Naive thymus-derived CD4-positive, alpha-beta T cell (primary cell): ENCODE measurements around the gene RBFOX1. TPM values are rescaled to one million over a fixed set of nuclear protein-coding genes. Genes with fewer than 3 reads are reported as not detected.

Experiments
- ATAC-seq: fragments of 150-1000 bp; cut with Tn5 transposase; 2 replicates; pipeline ENCODE4 v1.10.0; 2021; ENCODE audit warnings: mild to moderate bottlenecking, moderate library complexity
- CTCF ChIA-PET: fragments of 350-600 bp; sonication (Branson Sonifier 250); formaldehyde crosslinking; loops from one replicate; lab custom pipeline; 2021; ENCODE audit warnings: antibody characterized with exemption; lab: Charles Lee
- POLR2A ChIA-PET: fragments of 350-600 bp; sonication (Branson Sonifier 250); formaldehyde crosslinking; loops from one replicate; lab custom pipeline; 2021; ENCODE audit warnings: antibody characterized with exemption, inconsistent platforms; lab: Charles Lee
- DNase-seq, 9 donors: peaks; one replicate each; pipeline versions ENCODE4 v3.0.0 to v3.0.0-alpha.2; 2020 to 2022; ENCODE audit warnings: mixed read lengths in 1 of 9
- H3K27ac ChIP-seq: one replicate; pipeline ENCODE4 v1.7.0; 2013; ENCODE audit warnings: mild to moderate bottlenecking, low read depth, low read length, moderate library complexity
- H3K27me3 ChIP-seq, 2 donors: one replicate each; pipeline ENCODE4 v1.7.0; 2013; ENCODE audit warnings: low read length in 2 of 2, mild to moderate bottlenecking in 2 of 2, moderate library complexity in 2 of 2; ENCODE audit not compliant: control insufficient read depth in 2 of 2, insufficient read depth in 2 of 2
- H3K36me3 ChIP-seq, 3 experiments: 1 replicate in 2 of 3; 2 replicates in 1 of 3; pipeline ENCODE4 v1.7.0; 2013; ENCODE audit warnings: low read length in 3 of 3, mild to moderate bottlenecking in 3 of 3, moderate library complexity in 1 of 3; ENCODE audit not compliant: insufficient read depth in 3 of 3, control insufficient read depth in 2 of 3
- H3K4me1 ChIP-seq, 2 donors: one replicate each; pipeline ENCODE4 v1.7.0; 2013; ENCODE audit warnings: low read length in 2 of 2, mild to moderate bottlenecking in 2 of 2, moderate library complexity in 1 of 2; ENCODE audit not compliant: control insufficient read depth in 2 of 2, insufficient read depth in 2 of 2
- H3K4me3 ChIP-seq: 2 replicates; pipeline ENCODE4 v1.7.0; 2013; ENCODE audit warnings: mild to moderate bottlenecking, low read length
- H3K9me3 ChIP-seq, 3 experiments: 1 replicate in 2 of 3; 2 replicates in 1 of 3; pipeline ENCODE4 v1.7.0; 2013; ENCODE audit warnings: low read length in 3 of 3; ENCODE audit not compliant: control insufficient read depth in 2 of 3
- H3K27ac Mint-ChIP-seq, 9 donors: one replicate each; pipeline ENCODE4 v1.8.0; 2020 to 2022; ENCODE audit warnings: mixed read lengths in 9 of 9, mild to moderate bottlenecking in 8 of 9, moderate library complexity in 5 of 9, inconsistent platforms in 2 of 9
- H3K27me3 Mint-ChIP-seq, 5 donors: one replicate each; pipeline ENCODE4 v1.8.0; 2021 to 2022; ENCODE audit warnings: mixed read lengths in 5 of 5, mild to moderate bottlenecking in 1 of 5
- H3K36me3 Mint-ChIP-seq, 5 donors: one replicate each; pipeline ENCODE4 v1.8.0; 2020 to 2022; ENCODE audit warnings: mixed read lengths in 5 of 5, mild to moderate bottlenecking in 3 of 5, inconsistent platforms in 1 of 5
- H3K4me1 Mint-ChIP-seq, 7 donors: one replicate each; pipeline ENCODE4 v1.8.0; 2020 to 2022; ENCODE audit warnings: mixed read lengths in 7 of 7, mild to moderate bottlenecking in 3 of 7, inconsistent platforms in 1 of 7
- H3K4me3 Mint-ChIP-seq, 10 donors: one replicate each; pipeline ENCODE4 v1.8.0; 2020 to 2022; ENCODE audit warnings: mild to moderate bottlenecking in 10 of 10, mixed read lengths in 10 of 10, moderate library complexity in 6 of 10, inconsistent platforms in 2 of 10
- H3K9me3 Mint-ChIP-seq, 11 donors: one replicate each; pipeline ENCODE4 v1.8.0; 2020 to 2022; ENCODE audit warnings: mixed read lengths in 11 of 11, mild to moderate bottlenecking in 4 of 11, inconsistent platforms in 1 of 11, moderate library complexity in 1 of 11
- intact Hi-C, 2 donors: fragments of 100-400 bp; cut with micrococcal nuclease; formaldehyde crosslinking; loops; one replicate each; pipeline ENCODE4 v1.15.1; 2023
- polyA plus RNA-seq, 2 donors: library from polyadenylated mRNA; unstranded; fragments of 300-500 nt; fragmentation: Illumina TruSeq; gene quantifications; one replicate each; pipeline ENCODE4 v1.2.3, GENCODE V29; 2021
- total RNA-seq, 6 experiments: library from RNA in 5 of 6; stranded (reverse) in 5 of 6; gene quantifications; 1 replicate in 5 of 6; 2 replicates in 1 of 6; pipeline ENCODE4 v1.2.3 and lab custom pipeline; 2021 to 2026

RBFOX1 gene
- total and polyA plus RNA-seq, 7 experiments from 2014 or later: not detected

GRCh38 chr16:7392206-7392605, 59.6 kb downstream of the RBFOX1 start:
- no peak overlapping the region for H3K4me3 ChIP-seq
- ChIA-PET CTCF (no interaction called here), POLR2A (no interaction called here)
- H3K36me3 ChIP-seq: no peaks in the 10 kb centered on the region
- no peak overlapping the region for H3K27ac ChIP-seq
- intact Hi-C loops: no loop called here
- H3K27ac Mint-ChIP-seq: no peak overlapping the region
- H3K9me3 ChIP-seq: no peaks in the 10 kb centered on the region
- H3K36me3 Mint-ChIP-seq: no peaks in the 10 kb centered on the region
- no peak for ATAC-seq
- peaks cover 0 to 34% (median 12%) of the 10 kb centered on the region in 11 donors for H3K9me3 Mint-ChIP-seq
- no peak overlapping the region for H3K4me3 Mint-ChIP-seq
- H3K4me1 Mint-ChIP-seq: no peaks in the 10 kb centered on the region
- H3K27me3 Mint-ChIP-seq: no peaks in the 10 kb centered on the region
- no peaks in the 10 kb centered on the region for H3K27me3 ChIP-seq
- H3K4me1 ChIP-seq: no peaks in the 10 kb centered on the region
- no peak for DNase-seq

DNA sequence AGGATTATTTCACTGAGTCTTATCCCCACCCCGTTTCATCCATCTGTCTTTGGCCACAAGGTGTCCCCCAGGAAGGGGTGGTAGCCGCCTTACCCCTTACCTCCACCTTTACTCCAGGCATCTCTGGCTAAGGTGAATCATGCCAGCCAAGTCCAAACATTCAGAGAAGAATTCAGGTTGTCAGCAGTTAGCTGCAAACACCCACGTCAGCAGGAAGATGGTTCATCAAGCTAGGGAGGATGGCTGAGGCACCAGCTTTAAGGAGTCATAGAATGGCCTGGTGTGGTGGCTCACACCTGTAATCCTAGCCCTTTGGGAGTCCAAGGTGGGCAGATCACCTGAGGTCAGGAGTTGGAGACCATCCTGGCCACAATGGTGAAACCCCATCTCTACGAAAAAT, 61.0 kb downstream of the RBFOX1 start:
- H3K27me3 ChIP-seq: no peaks in the 10 kb centered on the region
- no peak overlapping the region for H3K27ac Mint-ChIP-seq
- DNase-seq: no peak
- H3K27ac ChIP-seq: no peak overlapping the region
- H3K27me3 Mint-ChIP-seq: no peaks in the 10 kb centered on the region
- H3K36me3 ChIP-seq: no peaks in the 10 kb centered on the region
- no peak for ATAC-seq
- CTCF ChIA-PET: no interaction called here
- H3K4me3 Mint-ChIP-seq: no peak overlapping the region
- POLR2A ChIA-PET: no interaction called here
- no peaks in the 10 kb centered on the region for H3K4me1 ChIP-seq
- H3K36me3 Mint-ChIP-seq: no peaks in the 10 kb centered on the region
- no peak overlapping the region for H3K4me3 ChIP-seq
- H3K4me1 Mint-ChIP-seq: no peaks in the 10 kb centered on the region
- intact Hi-C loops: no loop called here
- peaks cover 0 to 34% (median 9%) of the 10 kb centered on the region in 11 donors for H3K9me3 Mint-ChIP-seq
- no peaks in the 10 kb centered on the region for H3K9me3 ChIP-seq

DNA sequence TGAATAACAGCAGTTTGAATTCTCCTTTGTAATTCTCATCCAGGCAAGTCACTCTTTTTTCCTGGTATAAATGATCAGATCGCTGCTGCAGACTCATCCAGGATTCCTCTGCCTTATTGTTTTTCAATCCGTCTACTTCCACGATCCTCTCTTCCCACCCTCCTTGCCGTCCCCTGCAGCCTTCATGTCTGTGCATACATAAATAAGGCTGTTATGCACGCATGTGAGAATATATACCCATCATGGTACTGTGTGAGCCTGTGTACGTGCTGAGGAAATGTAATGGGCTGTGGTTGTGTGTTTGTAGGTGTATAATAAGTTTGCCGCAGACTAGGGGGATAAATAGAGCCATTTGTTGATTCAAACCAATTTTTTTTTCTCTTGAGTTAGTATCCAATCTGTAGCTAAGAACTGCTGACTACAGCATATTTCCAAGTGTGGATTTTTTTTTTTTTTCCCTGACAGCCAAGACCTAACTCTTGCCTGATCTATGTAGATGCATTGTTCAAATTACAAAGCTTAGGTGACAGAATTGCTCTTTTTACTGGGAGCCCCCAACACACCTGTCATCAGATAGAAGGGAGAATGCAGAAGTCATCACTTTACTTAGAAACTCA, 62.2 kb downstream of the RBFOX1 start:
- ATAC-seq (no peak), DNase-seq (no peak)
- H3K4me3 ChIP-seq: no peak overlapping the region
- H3K27me3 ChIP-seq: no peaks in the 10 kb centered on the region
- no peaks in the 10 kb centered on the region for H3K27me3 Mint-ChIP-seq
- peaks cover 0 to 33% (median 9%) of the 10 kb centered on the region in 11 donors for H3K9me3 Mint-ChIP-seq
- H3K4me1 ChIP-seq: no peaks in the 10 kb centered on the region
- H3K36me3 ChIP-seq: no peaks in the 10 kb centered on the region
- no peaks in the 10 kb centered on the region for H3K4me1 Mint-ChIP-seq
- POLR2A ChIA-PET: no interaction called here
- H3K36me3 Mint-ChIP-seq: no peaks in the 10 kb centered on the region
- H3K4me3 Mint-ChIP-seq: no peak overlapping the region
- H3K27ac Mint-ChIP-seq: no peak overlapping the region
- CTCF ChIA-PET: no interaction called here
- intact Hi-C loops: no loop called here
- H3K27ac ChIP-seq: no peak overlapping the region
- H3K9me3 ChIP-seq: no peaks in the 10 kb centered on the region

DNA sequence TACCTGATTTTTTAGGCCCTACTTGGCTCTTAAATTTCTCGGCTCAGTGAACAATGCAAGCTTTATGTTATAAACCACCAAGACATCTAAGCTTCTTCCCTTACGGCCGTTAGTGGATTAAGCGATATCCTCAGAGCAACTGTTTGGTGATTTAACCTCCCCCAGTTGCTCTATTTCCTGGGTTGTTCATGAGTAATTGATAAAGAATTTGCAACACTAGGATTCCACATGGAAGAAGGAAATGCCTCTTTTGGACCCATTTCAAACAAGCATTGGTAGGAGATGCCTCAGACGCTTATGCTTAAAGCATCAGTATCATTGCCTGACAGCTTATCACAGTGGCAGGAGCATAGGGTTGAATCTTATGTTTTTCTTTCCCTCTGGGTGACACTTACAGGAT, 65.3 kb downstream of the RBFOX1 start:
- ChIA-PET POLR2A (no interaction called here), CTCF (no interaction called here)
- Mint-ChIP-seq H3K4me1 (no peaks in the 10 kb centered on the region), H3K27me3 (no peaks in the 10 kb centered on the region), H3K27ac (no peak overlapping the region), H3K36me3 (no peaks in the 10 kb centered on the region), H3K4me3 (no peak overlapping the region), H3K9me3 (peaks cover 0 to 19% (median 7%) of the 10 kb centered on the region in 11 donors)
- Histone ChIP-seq H3K27ac (no peak overlapping the region), H3K9me3 (no peaks in the 10 kb centered on the region), H3K4me3 (no peak overlapping the region), H3K27me3 (no peaks in the 10 kb centered on the region), H3K36me3 (no peaks in the 10 kb centered on the region), H3K4me1 (no peaks in the 10 kb centered on the region)
- intact Hi-C loops: no loop called here
- DNase-seq: no peak
- no peak for ATAC-seq

- no peak for DNase-seq
Measured at GRCh38 chr16:7398536-7398935, 65.9 kb downstream of the RBFOX1 start.

GRCh38 chr16:7399296-7399695, 66.7 kb downstream of the RBFOX1 start:
- no peaks in the 10 kb centered on the region for H3K4me1 ChIP-seq
- H3K36me3 ChIP-seq: no peaks in the 10 kb centered on the region
- no peak overlapping the region for H3K4me3 Mint-ChIP-seq
- POLR2A ChIA-PET: no interaction called here
- H3K27me3 ChIP-seq: no peaks in the 10 kb centered on the region
- DNase-seq: no peak
- no peaks in the 10 kb centered on the region for H3K9me3 ChIP-seq
- no peak for ATAC-seq
- no peak overlapping the region for H3K27ac ChIP-seq
- H3K36me3 Mint-ChIP-seq: no peaks in the 10 kb centered on the region
- CTCF ChIA-PET: no interaction called here
- peaks cover 0 to 15% (median 6%) of the 10 kb centered on the region in 11 donors for H3K9me3 Mint-ChIP-seq
- no peaks in the 10 kb centered on the region for H3K4me1 Mint-ChIP-seq
- intact Hi-C loops: no loop called here
- no peak overlapping the region for H3K4me3 ChIP-seq
- no peaks in the 10 kb centered on the region for H3K27me3 Mint-ChIP-seq
- no peak overlapping the region for H3K27ac Mint-ChIP-seq

More at GRCh38 chr16:7398536-7398935, 65.9 kb downstream of the RBFOX1 start:
- Histone ChIP-seq H3K4me3 (no peak overlapping the region), H3K4me1 (no peaks in the 10 kb centered on the region), H3K27me3 (no peaks in the 10 kb centered on the region), H3K9me3 (no peaks in the 10 kb centered on the region), H3K36me3 (no peaks in the 10 kb centered on the region), H3K27ac (no peak overlapping the region)
- no peaks in the 10 kb centered on the region for H3K27me3 Mint-ChIP-seq
- ATAC-seq: no peak
- H3K36me3 Mint-ChIP-seq: no peaks in the 10 kb centered on the region
- H3K27ac Mint-ChIP-seq: no peak overlapping the region
- H3K4me1 Mint-ChIP-seq: no peaks in the 10 kb centered on the region
- intact Hi-C loops: no loop called here
- H3K9me3 Mint-ChIP-seq: peaks cover 0 to 18% (median 7%) of the 10 kb centered on the region in 11 donors
- no peak overlapping the region for H3K4me3 Mint-ChIP-seq
- ChIA-PET POLR2A (no interaction called here), CTCF (no interaction called here)

DNA sequence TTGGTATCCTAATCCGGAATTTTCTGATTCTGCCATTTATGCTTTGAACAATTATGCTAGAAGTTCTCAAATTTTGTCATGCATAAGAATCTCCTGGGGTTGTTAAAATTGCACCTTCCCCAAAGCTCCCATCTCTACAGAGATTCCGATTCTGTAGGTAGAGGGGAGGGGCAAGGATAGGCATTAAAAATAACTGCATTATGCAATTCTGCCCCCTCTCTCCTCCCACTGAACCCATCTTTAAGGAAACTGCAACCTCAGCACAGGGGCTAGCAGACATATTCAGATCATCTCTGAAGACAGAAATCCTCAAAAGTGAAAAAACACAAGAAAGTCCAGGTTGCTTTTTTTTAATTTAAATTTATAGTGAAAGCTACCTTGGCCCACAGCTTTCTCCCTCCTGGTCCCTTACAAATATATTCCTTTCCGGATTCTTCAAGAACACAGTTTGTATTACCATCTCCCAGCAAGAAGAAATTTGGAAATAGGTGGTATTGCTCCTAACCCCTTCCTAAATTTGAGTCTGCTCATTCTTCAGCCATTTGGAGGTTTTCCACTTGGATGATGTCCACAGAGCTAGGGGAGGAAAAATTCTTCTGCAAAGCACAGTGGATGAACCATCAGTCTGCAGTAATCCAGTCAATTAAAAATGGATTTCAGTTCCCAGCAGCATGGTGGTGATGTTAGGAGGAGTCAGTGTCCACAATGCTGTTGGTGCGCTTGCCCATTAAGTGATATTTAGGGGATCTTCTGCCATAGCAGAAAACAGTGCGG, 67.7 kb downstream of the RBFOX1 start:
- H3K4me3 ChIP-seq: no peak overlapping the region
- DNase-seq: no peak
- Mint-ChIP-seq H3K4me3 (no peak overlapping the region), H3K27ac (no peak overlapping the region), H3K9me3 (peaks cover 0 to 11% (median 4%) of the 10 kb centered on the region in 11 donors), H3K27me3 (no peaks in the 10 kb centered on the region), H3K4me1 (no peaks in the 10 kb centered on the region), H3K36me3 (no peaks in the 10 kb centered on the region)
- intact Hi-C loops: no loop called here
- CTCF ChIA-PET: no interaction called here
- no peaks in the 10 kb centered on the region for H3K27me3 ChIP-seq
- no peak overlapping the region for H3K27ac ChIP-seq
- no peak for ATAC-seq
- no peaks in the 10 kb centered on the region for H3K9me3 ChIP-seq
- H3K36me3 ChIP-seq: no peaks in the 10 kb centered on the region
- POLR2A ChIA-PET: interaction anchor here (0.6 kb wide), 2 partner anchors 12 to 947 kb away, joined by 3 read pairs; no protein-coding TSS in a partner anchor
- H3K4me1 ChIP-seq: no peaks in the 10 kb centered on the region
